ENCODE results near the gene GPR68. TPM values are rescaled to one million over a fixed set of nuclear protein-coding genes. Genes with fewer than 3 reads are reported as not detected.

GPR68 gene
- total and polyA plus RNA-seq, 5 donors: 0.25 to 1.0 (median 0.79) TPM

GRCh38 chr14:91263329-91263728 is 18.8 kb upstream of the GPR68 start:
- intact Hi-C loops (cut with DNase I): no loop called here
- no peak overlapping the region for H3K27ac ChIP-seq (ENCODE audit: low read length)
- H3K4me1 ChIP-seq (ENCODE audit: control insufficient read depth, insufficient read depth, low read length): no peaks in the 10 kb centered on the region
- DNase-seq (no peak), ATAC-seq (no peak)
- WGBS: 97% methylated on average over 2 of the region's 2 CpGs
- H3K4me3 ChIP-seq (ENCODE audit: low read length): no peak overlapping the region
- no peaks in the 10 kb centered on the region for H3K27me3 ChIP-seq (ENCODE audit: control insufficient read depth, insufficient read depth)
- no peaks in the 10 kb centered on the region for H3K9me3 ChIP-seq (ENCODE audit: control insufficient read depth, low read length)

GRCh38 chr14:91261986-91262549 is 17.6 kb upstream of the GPR68 start:
- WGBS: 86% methylated on average over 11 of the region's 11 CpGs
- H3K9me3 ChIP-seq (ENCODE audit: control insufficient read depth, low read length): no peaks in the 10 kb centered on the region
- ATAC-seq: no peak
- no peak for DNase-seq
- no peak overlapping the region for H3K27ac ChIP-seq (ENCODE audit: low read length)
- H3K4me3 ChIP-seq (ENCODE audit: low read length): no peak overlapping the region
- no peaks in the 10 kb centered on the region for H3K27me3 ChIP-seq (ENCODE audit: control insufficient read depth, insufficient read depth)
- H3K4me1 ChIP-seq (ENCODE audit: control insufficient read depth, insufficient read depth, low read length): no peaks in the 10 kb centered on the region
- intact Hi-C loops (cut with DNase I): no loop called here

GRCh38 chr14:91261115-91261514 is 16.6 kb upstream of the GPR68 start:
- Histone ChIP-seq H3K9me3 (ENCODE audit: control insufficient read depth, low read length) (no peaks in the 10 kb centered on the region), H3K27ac (ENCODE audit: low read length) (no peak overlapping the region), H3K27me3 (ENCODE audit: control insufficient read depth, insufficient read depth) (no peaks in the 10 kb centered on the region), H3K4me1 (ENCODE audit: control insufficient read depth, insufficient read depth, low read length) (no peaks in the 10 kb centered on the region), H3K4me3 (ENCODE audit: low read length) (no peak overlapping the region)
- DNase-seq (no peak), ATAC-seq (no peak)
- intact Hi-C loops (cut with DNase I): no loop called here
- WGBS: 92% methylated on average over 5 of the region's 5 CpGs

- no peaks in the 10 kb centered on the region for H3K9me3 ChIP-seq (ENCODE audit: control insufficient read depth, low read length)
- no peak for ATAC-seq
- no peaks in the 10 kb centered on the region for H3K4me1 ChIP-seq (ENCODE audit: control insufficient read depth, insufficient read depth, low read length)
- no peak overlapping the region for H3K27ac ChIP-seq (ENCODE audit: low read length)
- no peak for DNase-seq
- no peaks in the 10 kb centered on the region for H3K27me3 ChIP-seq (ENCODE audit: control insufficient read depth, insufficient read depth)
- intact Hi-C loops (cut with DNase I): no loop called here
- no peak overlapping the region for H3K4me3 ChIP-seq (ENCODE audit: low read length)
- WGBS: 89% methylated on average over 3 of the region's 3 CpGs
These were observed 14.4 kb upstream of the GPR68 start for GRCh38 chr14:91258876-91259275.

- Histone ChIP-seq H3K27ac (ENCODE audit: low read length) (no peak overlapping the region), H3K27me3 (ENCODE audit: control insufficient read depth, insufficient read depth) (no peaks in the 10 kb centered on the region), H3K9me3 (ENCODE audit: control insufficient read depth, low read length) (no peaks in the 10 kb centered on the region), H3K4me3 (ENCODE audit: low read length) (no peak overlapping the region), H3K4me1 (ENCODE audit: control insufficient read depth, insufficient read depth, low read length) (no peaks in the 10 kb centered on the region)
- WGBS: 49% methylated on average over 16 of the region's 16 CpGs
- intact Hi-C loops (cut with DNase I): no loop called here
- DNase-seq: peak in 2 of 3 donors; percentile 55 to 58
- peak; percentile 30 to 79 for ATAC-seq
These were observed 13.6 kb upstream of the GPR68 start for GRCh38 chr14:91258011-91258618.

GRCh38 chr14:91257328-91258010 is 13.0 kb upstream of the GPR68 start:
- H3K9me3 ChIP-seq (ENCODE audit: control insufficient read depth, low read length): no peaks in the 10 kb centered on the region
- no peak overlapping the region for H3K27ac ChIP-seq (ENCODE audit: low read length)
- DNase-seq (peak in 1 of 3 donors; percentile 15), ATAC-seq (no peak)
- H3K27me3 ChIP-seq (ENCODE audit: control insufficient read depth, insufficient read depth): no peaks in the 10 kb centered on the region
- H3K4me3 ChIP-seq (ENCODE audit: low read length): no peak overlapping the region
- intact Hi-C loops (cut with DNase I): no loop called here
- H3K4me1 ChIP-seq (ENCODE audit: control insufficient read depth, insufficient read depth, low read length): peaks cover 3% of the 10 kb centered on the region
- WGBS: 32% methylated on average over 8 of the region's 8 CpGs

GRCh38 chr14:91256661-91257060 is 12.2 kb upstream of the GPR68 start:
- WGBS: 61% methylated on average over 1 of the region's 1 CpG
- no peak overlapping the region for H3K4me3 ChIP-seq (ENCODE audit: low read length)
- H3K9me3 ChIP-seq (ENCODE audit: control insufficient read depth, low read length): no peaks in the 10 kb centered on the region
- DNase-seq (no peak), ATAC-seq (no peak)
- no peaks in the 10 kb centered on the region for H3K27me3 ChIP-seq (ENCODE audit: control insufficient read depth, insufficient read depth)
- intact Hi-C loops (cut with DNase I): no loop called here
- H3K4me1 ChIP-seq (ENCODE audit: control insufficient read depth, insufficient read depth, low read length): peaks cover 3% of the 10 kb centered on the region
- H3K27ac ChIP-seq (ENCODE audit: low read length): no peak overlapping the region

GRCh38 chr14:91255026-91255695 is 10.7 kb upstream of the GPR68 start:
- no peak overlapping the region for H3K27ac ChIP-seq (ENCODE audit: low read length)
- intact Hi-C loops (cut with DNase I): no loop called here
- no peaks in the 10 kb centered on the region for H3K9me3 ChIP-seq (ENCODE audit: control insufficient read depth, low read length)
- no peak overlapping the region for H3K4me3 ChIP-seq (ENCODE audit: low read length)
- 76% methylated on average over 9 of the region's 9 CpGs for WGBS
- peaks cover 3% of the 10 kb centered on the region for H3K4me1 ChIP-seq (ENCODE audit: control insufficient read depth, insufficient read depth, low read length)
- DNase-seq (no peak), ATAC-seq (no peak)
- no peaks in the 10 kb centered on the region for H3K27me3 ChIP-seq (ENCODE audit: control insufficient read depth, insufficient read depth)

- ATAC-seq (no peak), DNase-seq (no peak)
- intact Hi-C loops (cut with DNase I): no loop called here
- Histone ChIP-seq H3K4me3 (ENCODE audit: low read length) (no peak overlapping the region), H3K27me3 (ENCODE audit: control insufficient read depth, insufficient read depth) (no peaks in the 10 kb centered on the region), H3K4me1 (ENCODE audit: control insufficient read depth, insufficient read depth, low read length) (peaks cover 3% of the 10 kb centered on the region), H3K27ac (ENCODE audit: low read length) (no peak overlapping the region), H3K9me3 (ENCODE audit: control insufficient read depth, low read length) (no peaks in the 10 kb centered on the region)
- 78% methylated on average over 3 of the region's 3 CpGs for WGBS
These were observed 10.0 kb upstream of the GPR68 start for GRCh38 chr14:91254461-91254860.

- ATAC-seq (peak; percentile 19 to 39), DNase-seq (peak in 2 of 3 donors; percentile 60 to 69)
- peak overlapping the region; percentile 61 for H3K4me3 ChIP-seq (ENCODE audit: low read length)
- 35% methylated on average over 20 of the region's 20 CpGs for WGBS
- H3K4me1 ChIP-seq (ENCODE audit: control insufficient read depth, insufficient read depth, low read length): peaks cover 3% of the 10 kb centered on the region
- H3K27ac ChIP-seq (ENCODE audit: low read length): no peak overlapping the region
- intact Hi-C loops (cut with DNase I): no loop called here
- no peaks in the 10 kb centered on the region for H3K27me3 ChIP-seq (ENCODE audit: control insufficient read depth, insufficient read depth)
- no peaks in the 10 kb centered on the region for H3K9me3 ChIP-seq (ENCODE audit: control insufficient read depth, low read length)
These were observed 9.4 kb upstream of the GPR68 start for GRCh38 chr14:91253795-91254323.

All from right cardiac atrium (tissue), 5 donors.